GM12892 (cell line): Measurements from ENCODE around the gene MSMP.
A peak's percentile ranks its signal among the peaks of the same experiment; 100 is the strongest.

Experiments
- DNase-seq: peaks from one replicate; pipeline ENCODE4 v3.0.0; 2011; ENCODE audit not compliant: insufficient read length
- FAIRE-seq: peaks from 2 replicates; lab custom pipeline; 2011; peaks lifted over from hg19 to GRCh38; lab: Jason Lieb, UNC
- POLR2A ChIP-seq: IDR thresholded peaks from 2 replicates; pipeline ENCODE4 v1.6.1; 2011; ENCODE audit warnings: low read depth, low read length, control low read depth
- POLR2AphosphoS5 ChIP-seq: IDR thresholded peaks from 2 replicates; pipeline ENCODE4 v1.6.1; 2011; ENCODE audit warnings: low read depth, low read length, control low read depth
- TAF1 ChIP-seq: IDR thresholded peaks from 2 replicates; pipeline ENCODE4 v1.6.1; 2011; ENCODE audit warnings: low read depth, mild to moderate bottlenecking, control low read depth, low read length, borderline replicate concordance

Gene MSMP

GRCh38 chr9:35766997-35767396 lies 12.9 kb upstream of the MSMP start:
- no peak for TF ChIP-seq POLR2A
- TF ChIP-seq TAF1: no peak
- no peak for TF ChIP-seq POLR2AphosphoS5
- FAIRE-seq (no peak), DNase-seq (no peak)

GRCh38 chr9:35763803-35764202 lies 9.7 kb upstream of the MSMP start:
- FAIRE-seq (no peak), DNase-seq (no peak)
- TF ChIP-seq POLR2AphosphoS5: no peak
- TF ChIP-seq POLR2A: no peak
- no peak for TF ChIP-seq TAF1

GRCh38 chr9:35763181-35763580 lies 9.1 kb upstream of the MSMP start:
- TF ChIP-seq POLR2AphosphoS5: no peak
- no peak for TF ChIP-seq POLR2A
- no peak for TF ChIP-seq TAF1
- FAIRE-seq (no peak), DNase-seq (no peak)

GRCh38 chr9:35760651-35761050 lies 6.6 kb upstream of the MSMP start:
- no peak for DNase-seq
- no peak for FAIRE-seq
- TF ChIP-seq TAF1 (no peak), POLR2A (no peak), POLR2AphosphoS5 (no peak)

GRCh38 chr9:35759795-35760194 lies 5.7 kb upstream of the MSMP start:
- TF ChIP-seq TAF1 (no peak), POLR2AphosphoS5 (no peak), POLR2A (no peak)
- FAIRE-seq: no peak

GRCh38 chr9:35758475-35759050 lies 4.5 kb upstream of the MSMP start:
- DNase-seq (no peak), FAIRE-seq (no peak)
- no peak for TF ChIP-seq TAF1
- TF ChIP-seq POLR2A: no peak
- no peak for TF ChIP-seq POLR2AphosphoS5

More at GRCh38 chr9:35759795-35760194, 5.7 kb upstream of the MSMP start:
- no peak for DNase-seq

GRCh38 chr9:35757892-35758275 lies 3.8 kb upstream of the MSMP start:
- TF ChIP-seq POLR2A: no peak
- no peak for TF ChIP-seq POLR2AphosphoS5
- TF ChIP-seq TAF1: no peak
- DNase-seq (no peak), FAIRE-seq (no peak)

GRCh38 chr9:35757226-35757891 lies 3.3 kb upstream of the MSMP start:
- DNase-seq (no peak), FAIRE-seq (peak; percentile 90)
- no peak; the same call in 1 of the 2 replicates for TF ChIP-seq TAF1
- TF ChIP-seq POLR2A: peak; percentile 69; the same call in 1 of the 2 replicates
- TF ChIP-seq POLR2AphosphoS5: peak; percentile 51; the same call in 1 of the 2 replicates

- TF ChIP-seq POLR2A (no peak), POLR2AphosphoS5 (no peak), TAF1 (no peak)
- DNase-seq (peak; percentile 60), FAIRE-seq (no peak)
Measured at GRCh38 chr9:35756275-35757225, 2.5 kb upstream of the MSMP start.

GRCh38 chr9:35755071-35755470 lies 995 bp upstream of the MSMP start:
- FAIRE-seq: no peak
- TF ChIP-seq POLR2A: no peak
- no peak for TF ChIP-seq TAF1
- no peak for TF ChIP-seq POLR2AphosphoS5

GRCh38 chr9:35753466-35753865 lies 610 bp downstream of the MSMP start:
- TF ChIP-seq POLR2A: no peak
- FAIRE-seq (no peak), DNase-seq (no peak)

More at GRCh38 chr9:35755071-35755470, 995 bp upstream of the MSMP start:
- no peak for DNase-seq
